HL-60 (cell line): ENCODE measurements around the gene DTNA.

Experiments
- DNase-seq, 2 experiments: peaks; one replicate each; pipeline ENCODE4 v3.0.0-alpha.2; 2010 to 2020; ENCODE audit warnings: low read depth in 1 of 2, low spot score in 1 of 2
- H3K27ac ChIP-seq: fragments of 250-450 bp; sonication (Bioruptor Pico); replicated peaks from 2 replicates; pipeline ENCODE4 v1.5.1; 2020; ENCODE audit warnings: mild to moderate bottlenecking, moderate library complexity
- H3K27me3 ChIP-seq: fragments of 250-450 bp; sonication (Bioruptor Pico); 2 replicates; pipeline ENCODE4 v1.5.1; 2021; ENCODE audit warnings: mild to moderate bottlenecking, moderate library complexity; ENCODE audit not compliant: insufficient read depth, poor library complexity, severe bottlenecking
- H3K4me3 ChIP-seq: replicated peaks from 2 replicates; pipeline ENCODE4 v1.5.1; 2011; ENCODE audit warnings: mild to moderate bottlenecking, control low read depth, low read length; ENCODE audit not compliant: insufficient read depth
- GABPA ChIP-seq: IDR thresholded peaks from 2 replicates; pipeline ENCODE4 v1.6.1; 2012; ENCODE audit warnings: low read depth
- POLR2AphosphoS5 ChIP-seq: IDR thresholded peaks from 2 replicates; pipeline ENCODE4 v1.6.1; 2012; ENCODE audit warnings: low read depth
- SPI1 ChIP-seq: IDR thresholded peaks from 2 replicates; pipeline ENCODE4 v1.6.1; 2012; ENCODE audit warnings: low read depth, mild to moderate bottlenecking, borderline replicate concordance
- TF ChIP-seq, protein P1 (sequence below): IDR thresholded peaks from one replicate; pipeline ENCODE4 v1.5.1; 2011; ENCODE audit warnings: low read length, control low read depth, inconsistent platforms; ENCODE audit not compliant: insufficient read depth
- TF ChIP-seq, protein P2 (sequence below): IDR thresholded peaks from 2 replicates; pipeline ENCODE4 v1.6.1; 2012; ENCODE audit warnings: low read depth; ENCODE audit not compliant: insufficient replicate concordance

Gene DTNA

DNA sequence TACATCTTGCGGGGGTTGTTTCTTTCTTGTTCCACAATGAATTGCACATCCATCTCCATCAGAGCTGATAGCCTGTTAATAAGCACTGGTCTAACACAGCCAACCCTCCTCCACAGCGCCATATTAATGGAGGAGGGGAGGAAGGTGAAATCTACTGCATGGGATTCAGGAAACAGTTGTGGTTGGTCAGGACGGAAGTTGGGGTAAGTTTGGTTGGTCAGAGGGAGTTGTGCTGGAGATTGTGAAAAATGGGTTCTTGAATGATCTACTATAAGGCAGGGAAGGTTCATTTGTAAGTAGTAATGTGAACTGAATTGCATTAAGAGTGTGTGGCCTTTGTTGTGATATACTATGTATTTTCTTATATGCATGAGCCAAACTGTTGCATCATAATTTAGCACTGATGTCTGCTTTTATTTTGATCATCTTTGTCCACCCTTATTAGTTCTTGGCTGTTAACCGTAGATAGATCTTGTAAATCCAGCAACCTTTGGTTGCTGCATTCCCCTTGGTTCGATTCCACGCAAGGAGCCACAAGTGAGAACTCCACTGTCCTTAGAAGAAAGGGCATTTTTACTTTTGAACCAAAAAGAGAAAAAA lies 180.5 kb downstream of the DTNA start:
- Histone ChIP-seq H3K27ac (no peak overlapping the region), H3K27me3 (no peaks in the 10 kb centered on the region), H3K4me3 (no peak overlapping the region)
- DNase-seq = peak; percentile 42 to 63
- TF ChIP-seq, protein P1, sequence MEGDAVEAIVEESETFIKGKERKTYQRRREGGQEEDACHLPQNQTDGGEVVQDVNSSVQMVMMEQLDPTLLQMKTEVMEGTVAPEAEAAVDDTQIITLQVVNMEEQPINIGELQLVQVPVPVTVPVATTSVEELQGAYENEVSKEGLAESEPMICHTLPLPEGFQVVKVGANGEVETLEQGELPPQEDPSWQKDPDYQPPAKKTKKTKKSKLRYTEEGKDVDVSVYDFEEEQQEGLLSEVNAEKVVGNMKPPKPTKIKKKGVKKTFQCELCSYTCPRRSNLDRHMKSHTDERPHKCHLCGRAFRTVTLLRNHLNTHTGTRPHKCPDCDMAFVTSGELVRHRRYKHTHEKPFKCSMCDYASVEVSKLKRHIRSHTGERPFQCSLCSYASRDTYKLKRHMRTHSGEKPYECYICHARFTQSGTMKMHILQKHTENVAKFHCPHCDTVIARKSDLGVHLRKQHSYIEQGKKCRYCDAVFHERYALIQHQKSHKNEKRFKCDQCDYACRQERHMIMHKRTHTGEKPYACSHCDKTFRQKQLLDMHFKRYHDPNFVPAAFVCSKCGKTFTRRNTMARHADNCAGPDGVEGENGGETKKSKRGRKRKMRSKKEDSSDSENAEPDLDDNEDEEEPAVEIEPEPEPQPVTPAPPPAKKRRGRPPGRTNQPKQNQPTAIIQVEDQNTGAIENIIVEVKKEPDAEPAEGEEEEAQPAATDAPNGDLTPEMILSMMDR = no peak
- peak; percentile 48; the same call in 1 of the 2 replicates for TF ChIP-seq POLR2AphosphoS5

DNA sequence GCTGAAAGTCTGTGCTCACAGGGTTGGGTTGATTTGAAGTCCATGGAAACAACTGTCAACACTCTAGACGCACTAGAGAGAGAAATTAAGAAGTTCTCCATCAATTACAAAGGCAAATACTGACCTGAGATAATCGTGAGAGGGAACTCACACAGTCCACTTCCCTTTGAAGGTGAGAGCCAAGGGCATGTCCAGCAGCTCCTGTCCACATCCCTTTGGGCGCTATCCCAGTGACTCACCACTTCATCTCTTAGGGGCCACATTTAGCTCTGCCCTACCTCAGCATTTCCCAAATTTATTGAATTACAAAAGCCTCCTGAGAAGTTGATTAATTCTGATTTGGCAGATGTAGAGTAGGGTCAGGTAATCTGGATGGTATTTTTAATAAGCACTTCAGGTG lies 182.3 kb downstream of the DTNA start:
- DNase-seq = no peak
- H3K4me3 ChIP-seq = no peak overlapping the region
- no peak overlapping the region for H3K27ac ChIP-seq
- TF ChIP-seq SPI1 (no peak), POLR2AphosphoS5 (no peak), GABPA (no peak)
- TF ChIP-seq, protein P1 = no peak
- H3K27me3 ChIP-seq = no peaks in the 10 kb centered on the region

DNA sequence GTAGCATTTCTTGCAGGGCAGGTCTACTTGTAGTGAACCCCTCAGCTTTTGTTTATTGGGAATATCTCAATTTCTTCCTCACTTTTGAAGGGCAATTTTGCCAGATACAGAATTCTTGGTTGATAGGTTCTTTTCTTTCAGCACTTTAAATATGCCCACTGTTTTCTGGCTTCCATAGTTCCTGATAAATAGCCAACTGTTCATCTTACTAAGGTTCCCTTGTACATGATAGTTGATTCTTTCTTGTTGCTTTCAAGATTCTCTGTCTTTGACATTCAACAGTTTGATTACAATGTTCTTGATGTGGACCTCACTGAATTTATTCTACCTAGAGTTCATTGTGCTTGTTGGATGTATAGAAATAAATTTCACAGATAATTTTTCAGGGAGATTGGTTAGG lies 183.1 kb downstream of the DTNA start:
- Histone ChIP-seq H3K27me3 (no peaks in the 10 kb centered on the region), H3K27ac (no peak overlapping the region), H3K4me3 (no peak overlapping the region)
- TF ChIP-seq GABPA (no peak), SPI1 (no peak), POLR2AphosphoS5 (no peak)
- TF ChIP-seq, protein P1 = no peak
- TF ChIP-seq, protein P2, sequence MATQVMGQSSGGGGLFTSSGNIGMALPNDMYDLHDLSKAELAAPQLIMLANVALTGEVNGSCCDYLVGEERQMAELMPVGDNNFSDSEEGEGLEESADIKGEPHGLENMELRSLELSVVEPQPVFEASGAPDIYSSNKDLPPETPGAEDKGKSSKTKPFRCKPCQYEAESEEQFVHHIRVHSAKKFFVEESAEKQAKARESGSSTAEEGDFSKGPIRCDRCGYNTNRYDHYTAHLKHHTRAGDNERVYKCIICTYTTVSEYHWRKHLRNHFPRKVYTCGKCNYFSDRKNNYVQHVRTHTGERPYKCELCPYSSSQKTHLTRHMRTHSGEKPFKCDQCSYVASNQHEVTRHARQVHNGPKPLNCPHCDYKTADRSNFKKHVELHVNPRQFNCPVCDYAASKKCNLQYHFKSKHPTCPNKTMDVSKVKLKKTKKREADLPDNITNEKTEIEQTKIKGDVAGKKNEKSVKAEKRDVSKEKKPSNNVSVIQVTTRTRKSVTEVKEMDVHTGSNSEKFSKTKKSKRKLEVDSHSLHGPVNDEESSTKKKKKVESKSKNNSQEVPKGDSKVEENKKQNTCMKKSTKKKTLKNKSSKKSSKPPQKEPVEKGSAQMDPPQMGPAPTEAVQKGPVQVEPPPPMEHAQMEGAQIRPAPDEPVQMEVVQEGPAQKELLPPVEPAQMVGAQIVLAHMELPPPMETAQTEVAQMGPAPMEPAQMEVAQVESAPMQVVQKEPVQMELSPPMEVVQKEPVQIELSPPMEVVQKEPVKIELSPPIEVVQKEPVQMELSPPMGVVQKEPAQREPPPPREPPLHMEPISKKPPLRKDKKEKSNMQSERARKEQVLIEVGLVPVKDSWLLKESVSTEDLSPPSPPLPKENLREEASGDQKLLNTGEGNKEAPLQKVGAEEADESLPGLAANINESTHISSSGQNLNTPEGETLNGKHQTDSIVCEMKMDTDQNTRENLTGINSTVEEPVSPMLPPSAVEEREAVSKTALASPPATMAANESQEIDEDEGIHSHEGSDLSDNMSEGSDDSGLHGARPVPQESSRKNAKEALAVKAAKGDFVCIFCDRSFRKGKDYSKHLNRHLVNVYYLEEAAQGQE = no peak
- no peak for DNase-seq

DNA sequence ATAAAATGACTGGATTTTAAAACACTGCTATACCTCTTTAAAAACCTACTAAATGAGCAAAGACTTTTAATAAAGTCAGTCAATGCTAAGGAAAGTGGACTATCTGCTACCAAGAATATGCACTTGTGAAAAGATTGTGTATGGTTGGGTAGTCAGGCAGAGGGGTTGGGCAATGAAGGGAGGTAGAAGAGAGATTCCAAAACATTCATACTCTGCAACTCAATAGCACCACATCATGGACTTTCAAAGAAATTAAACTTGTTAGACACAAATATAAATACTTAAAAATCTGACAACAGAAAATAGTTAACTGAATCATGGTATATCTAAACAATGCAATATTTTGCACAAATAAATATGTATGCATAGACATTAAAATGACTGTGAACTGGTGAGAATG lies 191.2 kb downstream of the DTNA start:
- TF ChIP-seq POLR2AphosphoS5 (no peak), GABPA (no peak), SPI1 (no peak)
- TF ChIP-seq, protein P2 = no peak
- TF ChIP-seq, protein P1 = no peak
- DNase-seq = peak in 1 of 2 experiments; percentile 6
- no peaks in the 10 kb centered on the region for H3K27me3 ChIP-seq
- H3K27ac ChIP-seq = no peak overlapping the region
- H3K4me3 ChIP-seq = no peak overlapping the region
